ENCODE data around the gene ACIN1.

ACIN1 gene

GRCh38 chr14:23035303-23036144 lies 59.4 kb downstream of the ACIN1 start:
- in situ Hi-C loops (cut with MboI; ENCODE audit: low sequenced_read_pairs), result no loop called here
- H3K4me1 ChIP-seq, result peaks cover 9% of the 10 kb centered on the region
- no peaks in the 10 kb centered on the region for H3K9me3 ChIP-seq
- H3K27me3 ChIP-seq (ENCODE audit: low read depth), result no peaks in the 10 kb centered on the region
- peaks cover 35% of the 10 kb centered on the region for H3K36me3 ChIP-seq (replicated peaks)
- peak overlapping the region; percentile 88 for H3K4me3 ChIP-seq
- no peak for DNase-seq (ENCODE audit: low spot score in 2 of 2)

- peak within 1 kb of the TSS; percentile 88 for H3K4me3 ChIP-seq
- H3K9me3 ChIP-seq, result no peaks in the 10 kb centered on the region
- H3K4me1 ChIP-seq, result peaks cover 9% of the 10 kb centered on the region
- H3K36me3 ChIP-seq (replicated peaks), result peaks cover 44% of the 10 kb centered on the region
- in situ Hi-C loops (cut with MboI; ENCODE audit: low sequenced_read_pairs), result no loop called here
- peak; percentile 93 to 96 for DNase-seq (ENCODE audit: low spot score in 2 of 2)
- no peaks in the 10 kb centered on the region for H3K27me3 ChIP-seq (ENCODE audit: low read depth)
These were observed 60.2 kb downstream of the ACIN1 start, which contains the start of gene PSMB5 for GRCh38 chr14:23034498-23035302. PSMB5 (minus strand) TSS chr14:23034900; CDS start chr14:23034881, 19 bp downstream.

GRCh38 chr14:23033801-23034497 lies 61.0 kb downstream of the ACIN1 start:
- Histone ChIP-seq H3K27me3 (ENCODE audit: low read depth) (no peaks in the 10 kb centered on the region), H3K36me3 (replicated peaks) (peaks cover 50% of the 10 kb centered on the region), H3K9me3 (no peaks in the 10 kb centered on the region), H3K4me1 (peaks cover 9% of the 10 kb centered on the region), H3K4me3 (peak overlapping the region; percentile 88)
- no peak for DNase-seq (ENCODE audit: low spot score in 2 of 2)
- in situ Hi-C loops (cut with MboI; ENCODE audit: low sequenced_read_pairs), result no loop called here

GRCh38 chr14:23033251-23033727 lies 61.6 kb downstream of the ACIN1 start:
- peaks cover 9% of the 10 kb centered on the region for H3K4me1 ChIP-seq
- H3K27me3 ChIP-seq (ENCODE audit: low read depth), result no peaks in the 10 kb centered on the region
- DNase-seq (ENCODE audit: low spot score in 2 of 2), result no peak
- no peaks in the 10 kb centered on the region for H3K9me3 ChIP-seq
- H3K36me3 ChIP-seq (replicated peaks), result peaks cover 57% of the 10 kb centered on the region
- H3K4me3 ChIP-seq, result peak overlapping the region; percentile 88
- in situ Hi-C loops (cut with MboI; ENCODE audit: low sequenced_read_pairs), result no loop called here

- Histone ChIP-seq H3K4me1 (peaks cover 9% of the 10 kb centered on the region), H3K36me3 (replicated peaks) (peaks cover 75% of the 10 kb centered on the region), H3K4me3 (no peak overlapping the region), H3K9me3 (no peaks in the 10 kb centered on the region), H3K27me3 (ENCODE audit: low read depth) (no peaks in the 10 kb centered on the region)
- no peak for DNase-seq (ENCODE audit: low spot score in 2 of 2)
- in situ Hi-C loops (cut with MboI; ENCODE audit: low sequenced_read_pairs), result no loop called here
These were observed 64.0 kb downstream of the ACIN1 start for GRCh38 chr14:23030936-23031335.

GRCh38 chr14:23028799-23029198 lies 66.1 kb downstream of the ACIN1 start:
- peaks cover 86% of the 10 kb centered on the region for H3K36me3 ChIP-seq (replicated peaks)
- in situ Hi-C loops (cut with MboI; ENCODE audit: low sequenced_read_pairs), result no loop called here
- peaks cover 4% of the 10 kb centered on the region for H3K4me1 ChIP-seq
- no peaks in the 10 kb centered on the region for H3K27me3 ChIP-seq (ENCODE audit: low read depth)
- H3K9me3 ChIP-seq, result no peaks in the 10 kb centered on the region
- DNase-seq (ENCODE audit: low spot score in 2 of 2), result no peak
- no peak overlapping the region for H3K4me3 ChIP-seq

GRCh38 chr14:23025151-23025814 lies 69.7 kb downstream of the ACIN1 start:
- Histone ChIP-seq H3K4me3 (no peak overlapping the region), H3K27me3 (ENCODE audit: low read depth) (no peaks in the 10 kb centered on the region), H3K36me3 (replicated peaks) (peaks cover 55% of the 10 kb centered on the region), H3K9me3 (no peaks in the 10 kb centered on the region), H3K4me1 (no peaks in the 10 kb centered on the region; the same call in 1 of the 2 replicates)
- no peak for DNase-seq (ENCODE audit: low spot score in 2 of 2)
- in situ Hi-C loops (cut with MboI; ENCODE audit: low sequenced_read_pairs), result no loop called here

- Histone ChIP-seq H3K9me3 (no peaks in the 10 kb centered on the region), H3K4me3 (no peak overlapping the region), H3K27me3 (ENCODE audit: low read depth) (no peaks in the 10 kb centered on the region), H3K4me1 (no peaks in the 10 kb centered on the region), H3K36me3 (replicated peaks) (peaks cover 49% of the 10 kb centered on the region)
- no peak for DNase-seq (ENCODE audit: low spot score in 2 of 2)
- in situ Hi-C loops (cut with MboI; ENCODE audit: low sequenced_read_pairs), result no loop called here
These were observed 70.3 kb downstream of the ACIN1 start for GRCh38 chr14:23024612-23025075.

- DNase-seq (ENCODE audit: low spot score in 2 of 2), result no peak
- H3K4me1 ChIP-seq, result no peaks in the 10 kb centered on the region
These were observed 71.2 kb downstream of the ACIN1 start for GRCh38 chr14:23023795-23024152.

GRCh38 chr14:23023022-23023794 lies 71.7 kb downstream of the ACIN1 start:
- H3K36me3 ChIP-seq (replicated peaks), result peaks cover 36% of the 10 kb centered on the region
- no peak for DNase-seq (ENCODE audit: low spot score in 2 of 2)
- H3K4me3 ChIP-seq, result no peak overlapping the region
- no peaks in the 10 kb centered on the region for H3K9me3 ChIP-seq
- in situ Hi-C loops (cut with MboI; ENCODE audit: low sequenced_read_pairs), result no loop called here
- no peaks in the 10 kb centered on the region for H3K4me1 ChIP-seq
- no peaks in the 10 kb centered on the region for H3K27me3 ChIP-seq (ENCODE audit: low read depth)

More at GRCh38 chr14:23023795-23024152, 71.2 kb downstream of the ACIN1 start:
- no peaks in the 10 kb centered on the region for H3K9me3 ChIP-seq
- H3K36me3 ChIP-seq (replicated peaks), result peaks cover 41% of the 10 kb centered on the region
- in situ Hi-C loops (cut with MboI; ENCODE audit: low sequenced_read_pairs), result no loop called here
- H3K27me3 ChIP-seq (ENCODE audit: low read depth), result no peaks in the 10 kb centered on the region
- H3K4me3 ChIP-seq, result no peak overlapping the region

GRCh38 chr14:23021889-23022442 lies 73.0 kb downstream of the ACIN1 start:
- in situ Hi-C loops (cut with MboI; ENCODE audit: low sequenced_read_pairs), result no loop called here
- no peak overlapping the region for H3K4me3 ChIP-seq
- H3K27me3 ChIP-seq (ENCODE audit: low read depth), result no peaks in the 10 kb centered on the region
- no peaks in the 10 kb centered on the region for H3K9me3 ChIP-seq
- DNase-seq (ENCODE audit: low spot score in 2 of 2), result no peak
- no peaks in the 10 kb centered on the region; the same call in 1 of the 2 replicates for H3K4me1 ChIP-seq
- peaks cover 29% of the 10 kb centered on the region for H3K36me3 ChIP-seq (replicated peaks)

GRCh38 chr14:23021434-23021833 lies 73.5 kb downstream of the ACIN1 start:
- Histone ChIP-seq H3K27me3 (ENCODE audit: low read depth) (no peaks in the 10 kb centered on the region), H3K9me3 (no peaks in the 10 kb centered on the region), H3K36me3 (replicated peaks) (peaks cover 23% of the 10 kb centered on the region), H3K4me1 (no peaks in the 10 kb centered on the region; the same call in 1 of the 2 replicates), H3K4me3 (no peak overlapping the region)
- in situ Hi-C loops (cut with MboI; ENCODE audit: low sequenced_read_pairs), result no loop called here
- no peak for DNase-seq (ENCODE audit: low spot score in 2 of 2)
